Measurements from ENCODE around the gene LRMDA. TPM values are rescaled to one million over a fixed set of nuclear protein-coding genes. Genes with fewer than 3 reads are reported as not detected.

LRMDA gene
- polyA plus RNA-seq, 2 of the 4 experiments (the other 2 are of a cell fraction): 4.6 to 5.2 TPM

DNA sequence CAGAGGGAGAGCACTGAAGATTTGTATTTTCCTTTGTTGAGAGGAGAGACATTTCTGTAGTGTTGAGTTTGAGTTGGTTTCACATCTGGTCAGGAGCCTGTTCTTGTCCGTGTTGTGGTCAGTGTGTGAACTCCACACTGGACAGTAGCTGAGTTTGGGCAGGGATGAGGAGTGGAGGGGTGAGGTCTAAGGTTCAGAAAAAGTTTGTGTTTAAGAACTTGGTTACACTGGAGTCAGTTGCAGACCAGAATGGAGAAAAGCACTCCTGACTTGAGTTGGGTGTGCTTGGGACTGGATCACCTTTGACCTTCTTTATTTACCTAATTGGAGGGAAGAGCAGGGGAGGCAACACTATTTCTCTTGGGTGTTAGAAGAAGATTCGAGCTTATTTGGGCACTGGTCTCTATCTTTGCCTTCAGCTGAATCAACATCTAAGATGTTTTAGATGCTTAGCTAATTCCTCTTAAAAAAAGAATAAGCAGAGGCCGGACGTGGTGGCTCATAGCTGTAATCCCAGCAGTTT is 8.9 kb downstream of the LRMDA start (continued):
- TF ChIP-seq HOXA7 (CRISPR knock-in tag; IDR thresholded peaks at IDR 0.05) (no peak), ZC3H11A (IDR thresholded peaks at IDR 0.05) (no peak), MAFK (IDR thresholded peaks at IDR 0.05; ENCODE audit: partially characterized antibody) (no peak), SREBF2 (IDR thresholded peaks at IDR 0.05) (no peak), TP53 (CRISPR knock-in tag; IDR thresholded peaks at IDR 0.05) (no peak), EP300 (IDR thresholded peaks at IDR 0.05) (no peak)
- TF ChIP-seq, protein P1, sequence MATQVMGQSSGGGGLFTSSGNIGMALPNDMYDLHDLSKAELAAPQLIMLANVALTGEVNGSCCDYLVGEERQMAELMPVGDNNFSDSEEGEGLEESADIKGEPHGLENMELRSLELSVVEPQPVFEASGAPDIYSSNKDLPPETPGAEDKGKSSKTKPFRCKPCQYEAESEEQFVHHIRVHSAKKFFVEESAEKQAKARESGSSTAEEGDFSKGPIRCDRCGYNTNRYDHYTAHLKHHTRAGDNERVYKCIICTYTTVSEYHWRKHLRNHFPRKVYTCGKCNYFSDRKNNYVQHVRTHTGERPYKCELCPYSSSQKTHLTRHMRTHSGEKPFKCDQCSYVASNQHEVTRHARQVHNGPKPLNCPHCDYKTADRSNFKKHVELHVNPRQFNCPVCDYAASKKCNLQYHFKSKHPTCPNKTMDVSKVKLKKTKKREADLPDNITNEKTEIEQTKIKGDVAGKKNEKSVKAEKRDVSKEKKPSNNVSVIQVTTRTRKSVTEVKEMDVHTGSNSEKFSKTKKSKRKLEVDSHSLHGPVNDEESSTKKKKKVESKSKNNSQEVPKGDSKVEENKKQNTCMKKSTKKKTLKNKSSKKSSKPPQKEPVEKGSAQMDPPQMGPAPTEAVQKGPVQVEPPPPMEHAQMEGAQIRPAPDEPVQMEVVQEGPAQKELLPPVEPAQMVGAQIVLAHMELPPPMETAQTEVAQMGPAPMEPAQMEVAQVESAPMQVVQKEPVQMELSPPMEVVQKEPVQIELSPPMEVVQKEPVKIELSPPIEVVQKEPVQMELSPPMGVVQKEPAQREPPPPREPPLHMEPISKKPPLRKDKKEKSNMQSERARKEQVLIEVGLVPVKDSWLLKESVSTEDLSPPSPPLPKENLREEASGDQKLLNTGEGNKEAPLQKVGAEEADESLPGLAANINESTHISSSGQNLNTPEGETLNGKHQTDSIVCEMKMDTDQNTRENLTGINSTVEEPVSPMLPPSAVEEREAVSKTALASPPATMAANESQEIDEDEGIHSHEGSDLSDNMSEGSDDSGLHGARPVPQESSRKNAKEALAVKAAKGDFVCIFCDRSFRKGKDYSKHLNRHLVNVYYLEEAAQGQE (IDR thresholded peaks at IDR 0.05): no peak

DNA sequence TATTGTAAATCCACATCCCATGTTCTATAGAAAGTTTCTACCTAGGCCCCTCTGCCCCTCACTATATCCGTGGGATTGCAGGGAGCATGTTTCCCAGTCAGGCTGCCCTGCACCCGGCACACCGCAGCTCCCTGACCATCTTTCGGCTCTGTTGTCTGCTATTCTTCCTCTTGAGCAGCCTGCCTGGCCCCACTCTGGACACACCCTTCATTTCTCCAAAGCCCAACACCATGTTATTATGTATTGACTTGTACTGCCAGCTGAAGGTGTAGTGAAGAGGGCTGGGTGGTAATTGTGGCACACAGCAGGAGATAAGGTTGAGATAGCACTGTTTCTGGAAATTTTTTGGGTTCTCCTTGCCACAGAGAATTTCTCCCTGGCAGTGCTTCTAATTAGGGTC is 9.8 kb downstream of the LRMDA start:
- Histone ChIP-seq H3K4me2 (no peak overlapping the region), H3K4me1 (no peaks in the 10 kb centered on the region), H3K27ac (no peak overlapping the region), H3K9me3 (peaks cover 23% of the 10 kb centered on the region), H3K4me3 (no peak overlapping the region)
- no peak for ATAC-seq
- CTCF ChIA-PET: interaction anchor here (0.6 to 1.2 kb wide), 3 partner anchors 10 to 27 kb away, joined by 3 read pairs; no protein-coding TSS in a partner anchor
- no peak for TF ChIP-seq CHD4 (IDR thresholded peaks at IDR 0.05; ENCODE audit: borderline replicate concordance)
- TF ChIP-seq CHD2 (IDR thresholded peaks at IDR 0.05; ENCODE audit: low read length, partially characterized antibody): no peak
- no peak for TF ChIP-seq JUNB (IDR thresholded peaks at IDR 0.05)
- no peak for TF ChIP-seq MAZ (IDR thresholded peaks at IDR 0.05; ENCODE audit: borderline replicate concordance, low read depth, low read length)
- TF ChIP-seq KDM5A (IDR thresholded peaks at IDR 0.05): no peak
- POLR2A ChIA-PET: interaction anchor here (0.8 kb wide), 1 partner anchor 39 kb away, joined by 3 read pairs; no protein-coding TSS in a partner anchor
- no peak for FAIRE-seq
- WGBS (ENCODE audit: missing lambda C conversion rate): 79% methylated on average over 4 of the region's 4 CpGs
- no peak for DNase-seq (ENCODE audit: low read depth in 1 of 2, low spot score in 1 of 2)

DNA sequence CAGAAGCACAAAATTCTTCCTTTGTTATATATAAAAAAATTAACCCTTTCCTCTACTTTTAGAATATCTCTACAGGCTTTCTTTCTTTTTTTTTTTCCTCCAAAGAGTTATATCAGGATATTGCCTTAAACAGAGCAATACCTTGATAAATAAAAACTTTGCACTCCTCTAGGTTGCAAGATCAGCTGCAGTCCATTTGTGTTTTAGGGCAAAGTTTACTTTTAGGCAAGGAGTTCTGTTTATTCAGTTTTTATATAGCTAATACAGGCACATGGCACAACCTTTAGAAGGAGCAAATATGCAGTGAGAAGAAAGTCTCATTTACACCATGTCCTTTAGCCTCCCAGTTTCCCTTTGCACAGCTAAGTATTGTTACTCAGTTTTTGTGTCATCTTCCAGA is 10.3 kb downstream of the LRMDA start:
- no peak for TF ChIP-seq RCOR1 (IDR thresholded peaks at IDR 0.05; ENCODE audit: low read depth, low read length)
- TF ChIP-seq HDAC2 (IDR thresholded peaks at IDR 0.05): no peak
- TF ChIP-seq, protein P2, sequence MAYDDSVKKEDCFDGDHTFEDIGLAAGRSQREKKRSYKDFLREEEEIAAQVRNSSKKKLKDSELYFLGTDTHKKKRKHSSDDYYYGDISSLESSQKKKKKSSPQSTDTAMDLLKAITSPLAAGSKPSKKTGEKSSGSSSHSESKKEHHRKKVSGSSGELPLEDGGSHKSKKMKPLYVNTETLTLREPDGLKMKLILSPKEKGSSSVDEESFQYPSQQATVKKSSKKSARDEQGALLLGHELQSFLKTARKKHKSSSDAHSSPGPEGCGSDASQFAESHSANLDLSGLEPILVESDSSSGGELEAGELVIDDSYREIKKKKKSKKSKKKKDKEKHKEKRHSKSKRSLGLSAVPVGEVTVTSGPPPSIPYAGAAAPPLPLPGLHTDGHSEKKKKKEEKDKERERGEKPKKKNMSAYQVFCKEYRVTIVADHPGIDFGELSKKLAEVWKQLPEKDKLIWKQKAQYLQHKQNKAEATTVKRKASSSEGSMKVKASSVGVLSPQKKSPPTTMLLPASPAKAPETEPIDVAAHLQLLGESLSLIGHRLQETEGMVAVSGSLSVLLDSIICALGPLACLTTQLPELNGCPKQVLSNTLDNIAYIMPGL (CRISPR knock-in tag; IDR thresholded peaks at IDR 0.05; ENCODE audit: borderline replicate concordance): no peak
- TF ChIP-seq, protein P3, sequence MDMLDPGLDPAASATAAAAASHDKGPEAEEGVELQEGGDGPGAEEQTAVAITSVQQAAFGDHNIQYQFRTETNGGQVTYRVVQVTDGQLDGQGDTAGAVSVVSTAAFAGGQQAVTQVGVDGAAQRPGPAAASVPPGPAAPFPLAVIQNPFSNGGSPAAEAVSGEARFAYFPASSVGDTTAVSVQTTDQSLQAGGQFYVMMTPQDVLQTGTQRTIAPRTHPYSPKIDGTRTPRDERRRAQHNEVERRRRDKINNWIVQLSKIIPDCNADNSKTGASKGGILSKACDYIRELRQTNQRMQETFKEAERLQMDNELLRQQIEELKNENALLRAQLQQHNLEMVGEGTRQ (IDR thresholded peaks at IDR 0.05): no peak
- TF ChIP-seq, protein P4, sequence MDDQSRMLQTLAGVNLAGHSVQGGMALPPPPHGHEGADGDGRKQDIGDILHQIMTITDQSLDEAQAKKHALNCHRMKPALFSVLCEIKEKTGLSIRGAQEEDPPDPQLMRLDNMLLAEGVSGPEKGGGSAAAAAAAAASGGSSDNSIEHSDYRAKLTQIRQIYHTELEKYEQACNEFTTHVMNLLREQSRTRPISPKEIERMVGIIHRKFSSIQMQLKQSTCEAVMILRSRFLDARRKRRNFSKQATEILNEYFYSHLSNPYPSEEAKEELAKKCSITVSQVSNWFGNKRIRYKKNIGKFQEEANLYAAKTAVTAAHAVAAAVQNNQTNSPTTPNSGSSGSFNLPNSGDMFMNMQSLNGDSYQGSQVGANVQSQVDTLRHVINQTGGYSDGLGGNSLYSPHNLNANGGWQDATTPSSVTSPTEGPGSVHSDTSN (IDR thresholded peaks at IDR 0.05): no peak
- TF ChIP-seq ZNF302 (CRISPR knock-in tag; IDR thresholded peaks at IDR 0.05): no peak
- TF ChIP-seq, protein P5, sequence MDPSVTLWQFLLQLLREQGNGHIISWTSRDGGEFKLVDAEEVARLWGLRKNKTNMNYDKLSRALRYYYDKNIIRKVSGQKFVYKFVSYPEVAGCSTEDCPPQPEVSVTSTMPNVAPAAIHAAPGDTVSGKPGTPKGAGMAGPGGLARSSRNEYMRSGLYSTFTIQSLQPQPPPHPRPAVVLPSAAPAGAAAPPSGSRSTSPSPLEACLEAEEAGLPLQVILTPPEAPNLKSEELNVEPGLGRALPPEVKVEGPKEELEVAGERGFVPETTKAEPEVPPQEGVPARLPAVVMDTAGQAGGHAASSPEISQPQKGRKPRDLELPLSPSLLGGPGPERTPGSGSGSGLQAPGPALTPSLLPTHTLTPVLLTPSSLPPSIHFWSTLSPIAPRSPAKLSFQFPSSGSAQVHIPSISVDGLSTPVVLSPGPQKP (IDR thresholded peaks at IDR 0.05; ENCODE audit: low read depth, low read length): no peak
- POLR2A ChIA-PET: interaction anchor here (0.8 kb wide), 1 partner anchor 40 kb away, joined by 3 read pairs; no protein-coding TSS in a partner anchor

More for the DNA sequence above, 10.3 kb downstream of the LRMDA start:
- no peak overlapping the region for H3K4me3 ChIP-seq
- no peak for DNase-seq (ENCODE audit: low read depth in 1 of 2, low spot score in 1 of 2)
- H3K4me1 ChIP-seq: no peaks in the 10 kb centered on the region
- H3K27ac ChIP-seq: no peak overlapping the region
- peaks cover 27% of the 10 kb centered on the region for H3K9me3 ChIP-seq
- no peak for FAIRE-seq
- no peak overlapping the region for H3K4me2 ChIP-seq
- CTCF ChIA-PET: interaction anchor here (0.6 to 1.0 kb wide), 2 partner anchors 10 to 27 kb away, joined by 3 read pairs; no protein-coding TSS in a partner anchor
- no peak for ATAC-seq

Data from A549 (cell line).